ENCODE results near the gene UBALD2.
"Not testable (repeated sequence)": the region's sequence is repeated elsewhere in the genome, so short reads cannot be mapped to it uniquely, and the experiment has no call there.

UBALD2 gene

GRCh38 chr17:76262732-76263344 is 2.3 kb upstream of the UBALD2 start:
- H3K4me3 ChIP-seq (ENCODE audit: low read length), result no peak overlapping the region
- peak; percentile 71 for DNase-seq (ENCODE audit: low read depth)

GRCh38 chr17:76263896-76264295 is 1.3 kb upstream of the UBALD2 start:
- DNase-seq (ENCODE audit: low read depth), result no peak
- no peak for TF ChIP-seq CTCF (IDR thresholded peaks at IDR 0.05; ENCODE audit: insufficient read depth, low read depth, low read length, missing control alignments)
- no peak overlapping the region for H3K4me3 ChIP-seq (ENCODE audit: low read length)

More at GRCh38 chr17:76262732-76263344, 2.3 kb upstream of the UBALD2 start:
- TF ChIP-seq CTCF (IDR thresholded peaks at IDR 0.05; ENCODE audit: insufficient read depth, low read depth, low read length, missing control alignments), result no peak

- DNase-seq (ENCODE audit: low read depth), result no peak
- TF ChIP-seq CTCF (IDR thresholded peaks at IDR 0.05; ENCODE audit: insufficient read depth, low read depth, low read length, missing control alignments), result no peak
- no peak overlapping the region for H3K4me3 ChIP-seq (ENCODE audit: low read length)
Measured at GRCh38 chr17:76264425-76264754, 758 bp upstream of the UBALD2 start.

GRCh38 chr17:76265624-76266243 is 586 bp downstream of the UBALD2 start:
- peak; percentile 60 for DNase-seq (ENCODE audit: low read depth)
- peak overlapping the region; percentile 65 for H3K4me3 ChIP-seq (ENCODE audit: low read length)
- no peak for TF ChIP-seq CTCF (IDR thresholded peaks at IDR 0.05; ENCODE audit: insufficient read depth, low read depth, low read length, missing control alignments)

- peak overlapping the region; percentile 65 for H3K4me3 ChIP-seq (ENCODE audit: low read length)
- DNase-seq (ENCODE audit: low read depth), result peak; percentile 47
- TF ChIP-seq CTCF (IDR thresholded peaks at IDR 0.05; ENCODE audit: insufficient read depth, low read depth, low read length, missing control alignments), result no peak
Measured at GRCh38 chr17:76266244-76266938, 1.2 kb downstream of the UBALD2 start.

- TF ChIP-seq CTCF (IDR thresholded peaks at IDR 0.05; ENCODE audit: insufficient read depth, low read depth, low read length, missing control alignments), result no peak
- peak overlapping the region; percentile 65 for H3K4me3 ChIP-seq (ENCODE audit: low read length)
- no peak for DNase-seq (ENCODE audit: low read depth)
Measured at GRCh38 chr17:76267051-76267576, 2.0 kb downstream of the UBALD2 start.

- not testable (repeated sequence) for H3K4me3 ChIP-seq (ENCODE audit: low read length); DNase-seq (ENCODE audit: low read depth)
Measured at GRCh38 chr17:76267581-76268001, 2.4 kb downstream of the UBALD2 start.
